Pancreas (tissue), 10 donors: ENCODE measurements around the gene RAD52. TPM values are rescaled to one million over a fixed set of nuclear protein-coding genes. Genes with fewer than 3 reads are reported as not detected.

Experiments used
- ATAC-seq, 4 donors: fragments of 200-7000 bp; cut with Tn5 transposase; one replicate each; pipeline versions ENCODE4 v1.8.0 to v1.9.1; 2020; ENCODE audit warnings: mild to moderate bottlenecking in 4 of 4, moderate library complexity in 4 of 4
- DNase-seq, 6 donors: peaks; one replicate each; pipeline ENCODE4 v3.0.0-alpha.2; 2020
- FAIRE-seq: peaks from 2 replicates; lab custom pipeline; 2012; peaks lifted over from hg19 to GRCh38; lab: Jason Lieb, UNC
- H3K27ac ChIP-seq, 4 donors: fragments of 200-600 bp; sonication (generic); 1 replicate in 3 of 4; 2 replicates in 1 of 4; pipeline versions ENCODE4 v1.5.0 to v1.8.0; 2020
- H3K27me3 ChIP-seq, 4 donors: fragments of 200-600 bp; one replicate each; pipeline ENCODE4 v1.8.0; 2021
- H3K36me3 ChIP-seq, 3 donors: fragments of 200-600 bp; sonication (generic) in 1 of 3; one replicate each; pipeline versions ENCODE4 v1.5.0 to v1.8.0; 2020 to 2021
- H3K4me1 ChIP-seq, 3 donors: fragments of 200-600 bp; one replicate each; pipeline ENCODE4 v1.8.0; 2021
- H3K4me3 ChIP-seq, 4 donors: fragments of 200-600 bp; sonication (generic) in 2 of 4; one replicate each; pipeline versions ENCODE4 v1.5.0 to v1.8.0; 2020 to 2021
- H3K9me3 ChIP-seq, 4 donors: fragments of 200-600 bp; one replicate each; pipeline ENCODE4 v1.8.0; 2021
- CTCF ChIP-seq, 4 donors: fragments of 200-600 bp; sonication (generic) in 3 of 4; IDR thresholded peaks; one replicate each; pipeline versions ENCODE4 v1.5.0 to v1.8.0; 2021; ENCODE audit warnings: antibody characterized with exemption in 4 of 4
- WGBS, 2 donors: extraction: QIAGEN DNeasy Blood & Tissue Kit; methylation state at CpG; one replicate each; pipeline ENCODE4 v1.1.7; 2013; 5-methylcytosine and 5-hydroxymethylcytosine counted together
- intact Hi-C, 3 donors: fragments of 100-400 bp; cut with DNase I; formaldehyde crosslinking; loops; one replicate each; pipeline versions ENCODE4 v1.11.1 to v1.14.2; 2022
- polyA plus RNA-seq, 2 donors: library from polyadenylated mRNA; stranded (reverse); fragments of 200-250 nt; gene quantifications; one replicate each; pipeline ENCODE4 v1.2.3, GENCODE V29; 2013
- total RNA-seq, 6 donors: library from RNA; stranded (reverse); fragmentation: NEBNext Ultra II Directional in 4 of 6; extraction: Animal tissue kit (Norgen Biotek cat#: 25700) in 4 of 6; gene quantifications; one replicate each; pipeline versions ENCODE4 v1.2.1 to v1.2.4, GENCODE V29; 2021 to 2023
- donor health status: healthy with polysubstance abuse.
- donor health status: DM: no; HTN: no; CAD: no; lungs with moderate emphysema.
- donor health status: DM: no; HTN: no; CAD: no.
- donor health status: control.
- donor health status: control.
- donor health status: Bipolar disorder and iron deficiency.
- donor health status: DM: yes; HTN: yes; CAD: no.
- donor health status: DM: no; HTN: no; CAD: no.
- donor health status: DM: no; HTN: no; CAD: no.
- donor health status: DM: yes; HTN: yes; CAD: no.

RAD52 gene
- total and polyA plus RNA-seq, 8 donors, result 5.0 to 15.5 (median 7.2) TPM

GRCh38 chr12:907413-908185 is 41.9 kb downstream of the RAD52 start:
- no peak for FAIRE-seq
- Histone ChIP-seq H3K27ac (no peak overlapping the region), H3K9me3 (no peaks in the 10 kb centered on the region), H3K4me3 (no peak overlapping the region), H3K36me3 (peaks cover 0 to 18% (median 9%) of the 10 kb centered on the region in 3 donors), H3K27me3 (no peaks in the 10 kb centered on the region), H3K4me1 (no peaks in the 10 kb centered on the region)
- TF ChIP-seq CTCF (IDR thresholded peaks at IDR 0.05), result no peak
- WGBS, 2 donors, result 82 to 84% methylated on average over 16 of the region's 16 CpGs
- no peak for DNase-seq
- ATAC-seq, result no peak
- intact Hi-C loops, result no loop called here

GRCh38 chr12:906062-906585 is 43.4 kb downstream of the RAD52 start:
- H3K27me3 ChIP-seq, result no peaks in the 10 kb centered on the region
- no peak overlapping the region for H3K27ac ChIP-seq
- peaks cover 0 to 33% (median 9%) of the 10 kb centered on the region in 3 donors for H3K36me3 ChIP-seq
- FAIRE-seq (no peak), ATAC-seq (no peak), DNase-seq (no peak)
- no peaks in the 10 kb centered on the region for H3K4me1 ChIP-seq
- H3K4me3 ChIP-seq, result no peak overlapping the region
- no peak for TF ChIP-seq CTCF (IDR thresholded peaks at IDR 0.05)
- H3K9me3 ChIP-seq, result no peaks in the 10 kb centered on the region
- 91 to 93% methylated on average over 10 of the region's 10 CpGs for WGBS, 2 donors
- intact Hi-C loops, result no loop called here

GRCh38 chr12:905261-906031 is 44.0 kb downstream of the RAD52 start:
- Histone ChIP-seq H3K36me3 (peaks cover 2 to 38% (median 15%) of the 10 kb centered on the region in 3 donors), H3K27me3 (no peaks in the 10 kb centered on the region), H3K4me3 (no peak overlapping the region), H3K27ac (no peak overlapping the region), H3K9me3 (no peaks in the 10 kb centered on the region), H3K4me1 (no peaks in the 10 kb centered on the region)
- intact Hi-C loops, result no loop called here
- FAIRE-seq (no peak), DNase-seq (no peak), ATAC-seq (peak in 1 of 4 donors; percentile 13)
- no peak for TF ChIP-seq CTCF (IDR thresholded peaks at IDR 0.05)
- 91 to 92% methylated on average over 9 of the region's 9 CpGs for WGBS, 2 donors

GRCh38 chr12:904010-904414 is 45.5 kb downstream of the RAD52 start:
- 46 to 49% methylated on average over 5 of the region's 5 CpGs for WGBS, 2 donors
- no peak for DNase-seq
- no peaks in the 10 kb centered on the region for H3K9me3 ChIP-seq

More at GRCh38 chr12:904010-904414, 45.5 kb downstream of the RAD52 start:
- no peak for FAIRE-seq
- H3K4me3 ChIP-seq, result no peak overlapping the region
- H3K27me3 ChIP-seq, result no peaks in the 10 kb centered on the region
- H3K27ac ChIP-seq, result no peak overlapping the region
- H3K36me3 ChIP-seq, result peaks cover 6 to 42% (median 17%) of the 10 kb centered on the region in 3 donors
- intact Hi-C loops, result no loop called here
- H3K4me1 ChIP-seq, result no peaks in the 10 kb centered on the region
- ATAC-seq, result no peak
- TF ChIP-seq CTCF (IDR thresholded peaks at IDR 0.05), result no peak
